Heart left ventricle (tissue), 13 donors: ENCODE results near the gene WIPI1.

ENCODE experiments used
- POLR2A ChIP-seq, 2 donors: fragments of 450-650 bp; IDR thresholded peaks; one replicate each; pipeline ENCODE4 v1.6.1; 2017; ENCODE audit warnings: antibody characterized with exemption in 2 of 2, mild to moderate bottlenecking in 2 of 2, moderate library complexity in 2 of 2
- TF ChIP-seq, protein P1 (sequence below), 12 donors: fragments of 200-600 bp; sonication (generic) in 4 of 12; IDR thresholded peaks; one replicate each; pipeline versions ENCODE4 v1.5.0 to v1.8.0; 2018 to 2022; ENCODE audit warnings: antibody characterized with exemption in 12 of 12, mild to moderate bottlenecking in 5 of 12
- donor health status: ischemic (EF 13 %, LVEDD 7.1; RV severe dilation, severe dysfunction).
- donor health status: DM: no; HTN: yes; CAD: no.
- donor health status: DM: no; HTN: no; CAD: no.
- donor health status: ischemic (EF 25% LVEDD 6.9; RV normal size, moderate dysfunction).
- donor health status: ischemic (EF 25% LVEDD 5.7; RV mildly dilated, moderate dysfunction).
- donor health status: ischemic (EF 35%, LVEDD 5.7; RV mildly dilated, moderate dysfunction).
- donor health status: nonischemic (EF 11% LVEDD 7.7; RV severe dilation, severe dysfunction).
- donor health status: DM: yes; HTN: yes; CAD: no.
- donor health status: PGD.
- donor health status: ischemic (EF 29% LVEDD 5.4; RV normal size, mild dysfunction).
- donor health status: nonischemic (EF 23%, LVEDD 6.1; RV moderate dilation, normal function).

DNA sequence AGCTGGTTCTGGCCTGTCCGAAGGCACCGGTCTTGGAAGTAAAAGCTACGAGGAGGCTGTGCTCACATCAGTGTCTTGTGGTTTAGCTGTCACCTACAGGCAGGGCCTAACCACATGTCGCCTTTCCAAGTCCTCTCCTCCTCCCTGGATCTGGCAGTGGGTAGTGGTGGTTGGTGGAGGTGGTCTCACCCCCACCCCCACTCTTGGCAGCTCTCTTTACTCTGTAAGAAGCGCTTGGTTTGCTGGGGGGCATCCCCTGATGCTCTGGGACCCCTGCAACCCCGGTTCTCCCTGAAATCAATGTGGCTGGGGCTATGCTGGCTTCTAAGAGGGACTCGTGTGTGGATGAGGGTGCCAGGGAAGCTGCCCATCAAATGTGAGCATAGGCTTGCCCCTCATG, 68.3 kb downstream of the WIPI1 start:
- TF ChIP-seq, protein P1, sequence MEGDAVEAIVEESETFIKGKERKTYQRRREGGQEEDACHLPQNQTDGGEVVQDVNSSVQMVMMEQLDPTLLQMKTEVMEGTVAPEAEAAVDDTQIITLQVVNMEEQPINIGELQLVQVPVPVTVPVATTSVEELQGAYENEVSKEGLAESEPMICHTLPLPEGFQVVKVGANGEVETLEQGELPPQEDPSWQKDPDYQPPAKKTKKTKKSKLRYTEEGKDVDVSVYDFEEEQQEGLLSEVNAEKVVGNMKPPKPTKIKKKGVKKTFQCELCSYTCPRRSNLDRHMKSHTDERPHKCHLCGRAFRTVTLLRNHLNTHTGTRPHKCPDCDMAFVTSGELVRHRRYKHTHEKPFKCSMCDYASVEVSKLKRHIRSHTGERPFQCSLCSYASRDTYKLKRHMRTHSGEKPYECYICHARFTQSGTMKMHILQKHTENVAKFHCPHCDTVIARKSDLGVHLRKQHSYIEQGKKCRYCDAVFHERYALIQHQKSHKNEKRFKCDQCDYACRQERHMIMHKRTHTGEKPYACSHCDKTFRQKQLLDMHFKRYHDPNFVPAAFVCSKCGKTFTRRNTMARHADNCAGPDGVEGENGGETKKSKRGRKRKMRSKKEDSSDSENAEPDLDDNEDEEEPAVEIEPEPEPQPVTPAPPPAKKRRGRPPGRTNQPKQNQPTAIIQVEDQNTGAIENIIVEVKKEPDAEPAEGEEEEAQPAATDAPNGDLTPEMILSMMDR (IDR thresholded peaks at IDR 0.05), result no peak
- no peak for TF ChIP-seq POLR2A (IDR thresholded peaks at IDR 0.05)
